GM21515 (cell line): ENCODE data around the gene ATP13A2.

ENCODE experiments used
- ATAC-seq: cut with Tn5 transposase; IDR thresholded peaks from one replicate; pipeline ENCODE4 v1.9.1; 2021; ENCODE audit not compliant: unreplicated experiment

Gene ATP13A2

DNA sequence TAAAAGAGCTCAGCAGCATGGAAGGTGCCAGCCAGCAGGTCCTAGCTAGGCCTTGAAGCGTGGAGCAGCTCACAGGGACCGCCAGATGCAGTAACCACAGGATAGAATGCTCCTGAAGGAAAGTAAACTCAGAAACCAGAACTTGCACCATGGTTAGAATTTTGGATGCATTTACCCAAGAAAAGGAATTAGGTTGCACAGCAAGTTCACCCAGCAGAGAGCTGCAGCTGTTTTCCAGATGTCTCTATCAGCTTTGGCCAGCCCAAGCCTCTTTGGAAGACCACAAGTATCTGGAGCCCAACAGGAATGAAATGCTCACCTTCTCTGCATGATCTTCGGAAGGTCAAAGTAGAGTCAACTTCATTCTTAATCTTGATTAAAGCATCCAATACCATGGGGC is 21.0 kb upstream of the ATP13A2 start:
- no peak for ATAC-seq

DNA sequence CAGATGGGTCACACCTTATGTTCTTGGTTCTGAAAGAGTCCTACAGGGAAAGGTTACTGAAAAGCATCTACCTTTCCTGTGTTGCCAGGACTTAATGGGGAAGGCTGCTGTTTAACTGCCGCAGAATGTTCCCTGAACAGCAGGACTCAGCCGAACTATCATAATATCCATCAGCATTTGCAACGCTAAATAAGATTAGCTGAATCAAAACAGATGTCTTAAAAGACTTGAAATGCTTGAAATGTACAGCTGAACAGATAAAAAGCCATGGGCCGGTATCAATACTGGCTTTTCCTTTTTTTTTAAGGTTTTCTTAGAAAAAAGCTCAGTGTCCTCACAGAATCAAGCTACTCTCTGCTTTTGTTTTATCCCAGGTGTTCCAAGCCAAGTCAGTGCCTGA is 19.7 kb upstream of the ATP13A2 start:
- ATAC-seq, result no peak

- no peak for ATAC-seq
Observed at GRCh38 chr1:17030206-17030605, 18.5 kb upstream of the ATP13A2 start.

DNA sequence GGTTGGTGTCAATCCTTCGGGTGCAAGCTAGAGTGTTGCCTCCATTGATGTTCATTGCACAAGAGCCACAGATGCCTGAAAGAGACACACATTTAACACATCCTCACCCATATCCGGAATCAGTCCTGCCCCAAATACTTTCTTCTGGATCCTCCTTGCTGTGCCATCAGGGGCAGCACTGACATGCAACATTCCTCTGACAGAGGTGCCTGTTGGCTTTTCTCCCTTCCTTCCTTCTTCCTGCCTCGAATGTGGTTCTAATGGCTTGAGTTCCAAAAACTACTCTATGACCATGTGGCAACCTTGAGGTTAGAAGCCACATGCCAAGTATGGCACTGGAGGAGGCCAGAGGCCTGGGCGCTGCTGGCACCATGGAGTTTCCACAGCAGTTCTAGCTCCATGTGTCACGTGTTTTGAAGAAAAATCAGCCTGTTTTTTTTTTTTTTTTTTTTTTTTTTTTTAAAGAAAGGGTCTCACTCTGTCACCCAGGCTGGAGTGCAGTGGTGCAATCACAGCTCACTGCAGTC is 17.0 kb upstream of the ATP13A2 start:
- no peak for ATAC-seq

DNA sequence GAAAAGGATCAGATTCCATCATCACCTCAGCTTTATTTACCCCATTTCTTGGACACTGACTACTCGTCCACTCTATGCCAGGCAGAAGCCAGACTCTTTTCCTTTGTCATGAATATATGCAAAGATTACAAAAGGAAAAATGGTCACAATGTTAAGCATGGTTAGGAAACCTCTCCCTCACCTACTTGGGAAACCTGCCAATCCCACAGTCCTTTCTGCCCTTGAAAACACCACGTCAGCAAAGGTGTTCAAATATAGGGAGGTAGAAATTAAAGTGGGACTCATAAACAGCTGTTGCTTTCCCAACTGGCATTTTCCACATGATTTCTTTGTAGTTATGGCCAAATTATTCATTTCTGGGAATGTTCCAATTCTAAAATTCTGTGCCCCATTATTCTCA is 16.2 kb upstream of the ATP13A2 start:
- ATAC-seq, result no peak

- ATAC-seq, result no peak
Observed at GRCh38 chr1:17027403-17027802, 15.7 kb upstream of the ATP13A2 start.

- no peak for ATAC-seq
Observed at GRCh38 chr1:17024721-17025120, 13.0 kb upstream of the ATP13A2 start.

GRCh38 chr1:17023573-17023972 is 11.8 kb upstream of the ATP13A2 start:
- no peak for ATAC-seq

- no peak for ATAC-seq
Observed at GRCh38 chr1:17023102-17023501, 11.4 kb upstream of the ATP13A2 start.

DNA sequence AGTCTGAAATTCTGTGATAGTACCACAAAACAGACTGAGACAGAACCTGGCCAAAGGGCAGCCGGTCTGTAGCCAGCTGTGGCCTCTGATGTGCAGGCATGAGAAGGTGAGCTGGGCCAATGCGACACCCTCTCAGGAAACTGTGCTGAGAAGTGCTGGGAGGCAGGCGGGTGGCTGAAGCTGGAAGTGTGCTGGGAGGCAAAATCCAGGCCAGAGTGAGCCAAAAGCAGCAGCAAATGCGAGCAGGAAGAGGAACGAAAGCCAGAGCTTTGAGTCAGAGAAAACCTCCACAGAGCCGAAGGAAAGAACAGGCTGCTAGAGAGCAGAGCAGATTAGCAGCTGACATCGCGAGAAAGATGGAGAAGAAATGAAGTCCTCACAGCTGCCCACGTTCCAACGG is 10.2 kb upstream of the ATP13A2 start:
- ATAC-seq, result no peak

DNA sequence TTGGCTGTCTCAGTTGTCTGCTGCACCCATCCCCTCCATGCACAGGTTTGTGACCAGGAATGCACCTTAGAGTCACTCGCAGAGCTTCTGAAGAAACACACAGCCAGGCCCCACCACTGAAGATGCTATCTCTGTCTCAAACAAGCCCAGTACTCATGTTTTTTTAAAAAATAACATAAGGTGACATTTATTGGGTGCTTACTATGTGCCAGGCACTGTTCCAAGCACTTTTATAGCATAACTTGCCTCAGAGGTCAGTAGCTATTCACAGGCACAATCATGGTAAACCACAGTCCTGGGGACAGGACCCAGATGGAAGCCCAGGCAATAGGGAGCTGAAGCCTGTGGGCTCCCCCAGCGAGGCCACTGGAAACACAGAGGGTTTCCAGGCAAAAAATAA is 8.8 kb upstream of the ATP13A2 start:
- ATAC-seq, result no peak

DNA sequence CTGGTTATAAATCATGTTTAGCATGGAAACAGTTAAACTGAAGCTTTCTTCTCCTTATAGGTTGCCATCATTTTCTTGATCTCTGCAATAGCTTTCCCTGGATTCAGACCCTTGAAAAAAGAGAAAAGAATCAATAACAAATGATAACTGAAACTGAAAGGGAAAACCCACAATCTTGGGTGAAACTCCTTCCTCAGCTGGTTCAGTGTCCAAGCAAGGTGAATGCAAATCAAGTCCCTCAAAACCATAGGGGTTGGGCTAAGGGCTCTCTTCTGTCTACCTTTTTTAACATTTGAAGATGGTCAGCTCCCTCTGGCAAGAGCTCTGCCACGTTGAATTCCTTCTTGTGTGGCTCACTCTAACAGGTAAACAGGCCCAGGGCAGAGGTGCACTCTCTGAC is 7.1 kb upstream of the ATP13A2 start:
- no peak for ATAC-seq

DNA sequence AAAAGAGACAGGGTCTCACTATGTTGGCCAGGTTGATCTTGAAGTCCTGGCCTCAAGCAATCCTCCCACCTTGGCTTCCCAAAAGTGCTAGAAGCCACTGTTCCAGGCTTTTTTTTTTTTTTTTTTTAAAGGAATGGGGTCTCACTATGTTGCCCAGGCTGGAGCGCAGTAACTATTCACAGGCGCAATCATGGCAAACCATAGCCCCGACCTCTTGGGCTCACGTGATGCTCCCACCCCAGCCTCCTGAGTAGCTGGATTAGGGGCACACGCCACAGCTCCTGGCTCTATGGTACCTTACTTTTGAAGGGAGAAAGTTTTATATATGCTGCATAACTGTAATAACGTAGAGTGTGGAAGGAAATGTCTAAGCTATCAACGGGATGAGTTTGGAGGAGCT is 5.7 kb upstream of the ATP13A2 start:
- no peak for ATAC-seq

DNA sequence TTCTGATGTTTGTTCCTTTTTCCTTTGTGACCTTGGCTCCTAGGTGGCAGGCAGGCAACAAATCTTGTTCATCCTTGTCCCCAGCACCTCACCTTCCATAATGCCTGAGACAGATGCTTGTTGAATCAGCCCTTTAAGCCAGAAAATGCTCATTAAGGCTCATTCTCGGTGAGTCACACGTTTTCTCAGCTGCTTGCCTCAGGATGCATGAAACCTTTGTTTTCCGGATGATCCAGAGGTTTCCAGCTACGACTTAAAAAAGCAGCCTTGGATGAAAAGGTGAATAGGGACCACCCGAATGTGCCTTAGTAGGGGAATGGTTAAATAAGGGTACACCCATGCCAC is 4.6 kb upstream of the ATP13A2 start:
- no peak for ATAC-seq

DNA sequence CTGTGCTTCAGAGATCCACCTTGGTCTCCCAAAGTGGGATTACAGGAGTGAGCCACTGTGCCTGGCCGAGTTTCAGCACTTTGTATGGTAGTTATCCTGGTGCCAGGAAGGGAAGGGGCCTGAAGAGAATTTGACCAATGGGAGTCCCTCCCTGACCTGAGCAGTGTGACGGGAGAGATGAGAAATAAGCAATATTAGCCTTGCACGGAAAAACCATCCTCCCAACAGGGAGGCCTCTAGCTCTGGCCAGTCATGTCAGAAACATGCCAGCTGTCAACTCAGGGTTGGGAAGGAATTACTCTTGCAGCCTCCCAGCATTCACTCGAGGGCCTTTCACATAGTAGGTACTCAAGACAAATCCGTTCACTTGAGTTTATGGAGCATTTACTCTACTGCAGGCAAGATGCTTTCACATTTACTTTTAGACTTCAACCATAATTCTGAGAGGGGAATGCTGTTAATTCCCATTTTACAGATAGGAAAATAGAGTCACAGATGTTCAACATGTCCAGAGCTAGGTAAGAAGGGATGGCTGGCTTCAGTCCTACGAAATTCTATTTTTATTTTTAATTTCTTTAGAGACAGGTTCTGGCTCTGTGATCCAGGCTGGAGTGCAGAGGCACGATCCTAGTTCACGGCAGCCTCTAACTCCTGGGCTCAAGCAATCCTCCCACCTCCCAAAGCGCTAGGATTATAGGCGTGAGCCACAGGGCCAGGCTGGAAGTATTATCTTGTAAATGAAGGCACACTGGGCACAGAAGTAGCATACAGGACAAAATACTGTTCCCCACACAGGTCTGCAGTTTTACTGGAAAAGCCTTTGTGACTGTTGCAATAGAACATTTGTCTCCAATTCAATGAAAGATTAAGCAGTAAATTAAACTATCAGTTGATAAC is 3.2 kb upstream of the ATP13A2 start:
- ATAC-seq, result no peak

DNA sequence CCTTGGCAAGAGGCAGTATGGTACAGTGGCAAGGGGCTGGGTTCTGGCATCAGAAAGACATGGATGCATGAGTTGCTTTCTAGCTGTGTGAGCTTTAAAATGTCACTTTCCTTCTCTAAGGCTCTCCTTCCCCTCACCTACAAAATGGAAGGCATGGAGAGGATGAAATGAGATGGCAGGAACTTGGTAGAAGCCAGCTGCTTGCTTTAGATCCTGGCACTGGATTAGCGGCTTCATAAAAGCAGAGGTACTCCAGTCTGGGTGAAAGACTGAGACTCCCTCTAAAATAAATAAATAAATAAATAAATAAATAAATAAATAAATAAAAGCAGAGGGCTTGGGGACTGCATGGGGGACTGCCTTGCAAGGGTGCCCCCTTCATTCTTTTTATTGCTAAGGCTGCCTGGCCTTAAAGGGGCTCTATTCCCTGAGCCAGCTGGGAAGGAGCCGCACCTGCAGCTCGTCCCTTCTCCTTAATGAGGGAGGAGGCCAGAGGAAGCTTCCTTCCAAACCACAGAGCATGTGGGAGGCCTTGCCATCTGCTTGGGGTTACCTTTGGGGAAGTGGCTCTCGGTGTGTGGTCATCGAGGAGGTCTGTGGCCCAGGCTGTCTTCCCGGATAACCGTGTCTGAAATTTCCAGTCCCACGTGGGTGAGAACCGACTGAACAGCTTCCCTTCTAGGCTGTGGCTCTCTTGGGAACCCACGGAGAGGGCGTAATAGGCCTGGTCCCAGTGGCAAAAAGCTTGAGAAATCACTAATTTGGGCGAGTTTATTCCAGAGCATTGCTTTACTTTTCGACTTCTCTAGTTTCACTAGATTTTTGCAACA is 2.0 kb upstream of the ATP13A2 start:
- no peak for ATAC-seq

DNA sequence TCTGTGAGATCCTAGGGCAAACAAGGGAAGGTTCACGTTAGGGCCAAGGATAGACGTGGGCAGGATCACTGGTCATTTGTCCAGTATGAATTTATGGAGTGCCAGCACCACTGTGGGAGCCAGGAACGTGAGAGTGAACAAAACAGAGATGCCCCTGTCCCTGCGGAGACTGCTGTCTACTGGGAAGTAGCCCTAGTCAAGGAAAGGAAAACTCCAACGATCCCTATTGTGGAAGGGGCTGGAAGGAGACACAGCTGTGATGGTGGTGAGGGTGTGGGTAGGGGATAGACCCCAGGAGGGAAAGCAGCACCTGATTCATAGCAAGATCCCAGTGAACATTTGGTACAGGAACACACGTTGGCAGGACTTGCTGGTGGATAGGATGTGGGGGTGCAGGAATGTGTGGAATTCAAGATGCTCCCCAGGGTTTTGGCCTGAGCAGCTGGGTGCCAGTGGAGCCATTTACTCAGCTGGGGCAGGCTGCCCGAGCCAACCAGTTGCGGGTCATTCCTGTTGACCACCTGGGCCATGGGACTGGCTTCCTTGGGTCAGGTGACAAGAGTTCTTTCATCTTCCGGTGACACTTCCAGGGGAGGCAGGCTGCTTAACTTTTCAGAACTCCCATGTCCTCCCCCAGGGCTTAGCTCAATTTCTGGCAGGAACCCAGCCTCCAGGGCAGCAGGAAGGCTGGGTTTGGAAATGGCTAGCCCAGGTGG is 1.2 kb upstream of the ATP13A2 start:
- ATAC-seq, result no peak

- no peak for ATAC-seq
Observed at GRCh38 chr1:17011092-17011438, 663 bp downstream of the ATP13A2 start.

- no peak for ATAC-seq
Observed at GRCh38 chr1:17009706-17010105, 2.0 kb downstream of the ATP13A2 start.

GRCh38 chr1:17008208-17008855 is 3.4 kb downstream of the ATP13A2 start:
- ATAC-seq, result no peak

GRCh38 chr1:17007121-17007520 is 4.6 kb downstream of the ATP13A2 start:
- ATAC-seq, result no peak
